HCT116 (cell line): ENCODE results near the gene COG5.

Experiments used
- CBX3 ChIP-seq: IDR thresholded peaks from 2 replicates; pipeline ENCODE4 v1.6.1; 2012; ENCODE audit warnings: low read depth
- EZH2 ChIP-seq: fragments of 200-600 bp; sonication (generic); IDR thresholded peaks from 2 replicates; pipeline ENCODE4 v1.6.1; 2017; ENCODE audit warnings: antibody characterized with exemption, mixed run types
- JUND ChIP-seq: IDR thresholded peaks from 2 replicates; pipeline ENCODE4 v1.6.1; 2012
- POLR2A ChIP-seq: IDR thresholded peaks from 2 replicates; pipeline ENCODE4 v1.7.0; 2011; ENCODE audit warnings: borderline replicate concordance; ENCODE audit not compliant: insufficient read depth, insufficient read length; ENCODE audit errors: extremely low read depth
- POLR2AphosphoS5 ChIP-seq: IDR thresholded peaks from 2 replicates; pipeline ENCODE4 v1.6.1; 2011; ENCODE audit warnings: mild to moderate bottlenecking, low read depth, low read length, moderate library complexity
- RAD21 ChIP-seq: IDR thresholded peaks from 2 replicates; pipeline ENCODE4 v1.6.1; 2012; ENCODE audit warnings: low read depth, mild to moderate bottlenecking
- SIN3A ChIP-seq: IDR thresholded peaks from 2 replicates; pipeline ENCODE4 v1.6.1; 2012; ENCODE audit warnings: low read depth
- TF ChIP-seq, protein P1 (sequence below), 3 experiments: fragments of 200-600 bp in 1 of 3; sonication (generic) in 1 of 3; IDR thresholded peaks in 2 of 3; conservative IDR thresholded peaks in 1 of 3; 2 replicates each; pipeline ENCODE4 v1.5.1; 2012 to 2017; ENCODE audit warnings: low read depth in 2 of 3, low read length in 2 of 3, antibody characterized with exemption in 1 of 3, borderline replicate concordance in 1 of 3, control low read depth in 1 of 3, mild to moderate bottlenecking in 1 of 3, mixed read lengths in 1 of 3, mixed run types in 1 of 3, moderate library complexity in 1 of 3; ENCODE audit not compliant: insufficient read depth in 1 of 3

DNA sequence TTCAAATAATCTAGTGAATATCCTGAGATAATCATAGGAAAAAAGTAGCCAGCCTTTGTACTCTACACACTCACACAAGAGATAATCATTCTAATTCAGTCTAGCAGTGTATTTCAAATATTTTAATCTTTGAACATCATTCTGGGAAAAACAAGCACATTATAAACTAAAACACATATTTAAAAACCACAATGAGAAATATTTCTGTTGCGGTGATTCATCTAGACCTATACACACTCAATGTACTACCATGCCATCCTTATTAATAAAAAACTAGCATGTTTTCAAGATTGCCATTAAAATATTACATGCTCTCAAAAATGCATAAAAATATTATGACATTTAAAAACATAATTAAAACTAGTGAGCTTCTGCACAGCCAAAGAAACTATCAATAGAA lies 11.8 kb downstream of the COG5 start:
- TF ChIP-seq JUND: no peak
- TF ChIP-seq POLR2A: no peak
- TF ChIP-seq, protein P1, sequence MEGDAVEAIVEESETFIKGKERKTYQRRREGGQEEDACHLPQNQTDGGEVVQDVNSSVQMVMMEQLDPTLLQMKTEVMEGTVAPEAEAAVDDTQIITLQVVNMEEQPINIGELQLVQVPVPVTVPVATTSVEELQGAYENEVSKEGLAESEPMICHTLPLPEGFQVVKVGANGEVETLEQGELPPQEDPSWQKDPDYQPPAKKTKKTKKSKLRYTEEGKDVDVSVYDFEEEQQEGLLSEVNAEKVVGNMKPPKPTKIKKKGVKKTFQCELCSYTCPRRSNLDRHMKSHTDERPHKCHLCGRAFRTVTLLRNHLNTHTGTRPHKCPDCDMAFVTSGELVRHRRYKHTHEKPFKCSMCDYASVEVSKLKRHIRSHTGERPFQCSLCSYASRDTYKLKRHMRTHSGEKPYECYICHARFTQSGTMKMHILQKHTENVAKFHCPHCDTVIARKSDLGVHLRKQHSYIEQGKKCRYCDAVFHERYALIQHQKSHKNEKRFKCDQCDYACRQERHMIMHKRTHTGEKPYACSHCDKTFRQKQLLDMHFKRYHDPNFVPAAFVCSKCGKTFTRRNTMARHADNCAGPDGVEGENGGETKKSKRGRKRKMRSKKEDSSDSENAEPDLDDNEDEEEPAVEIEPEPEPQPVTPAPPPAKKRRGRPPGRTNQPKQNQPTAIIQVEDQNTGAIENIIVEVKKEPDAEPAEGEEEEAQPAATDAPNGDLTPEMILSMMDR (IDR thresholded peaks at IDR 0.05 in 2 of 3, conservative IDR thresholded peaks at IDR 0.05 in 1 of 3; ENCODE audit: borderline replicate concordance in 1 of 3, insufficient read depth in 1 of 3, low read depth in 2 of 3, low read length in 2 of 3): no peak
- no peak for TF ChIP-seq RAD21
- no peak for TF ChIP-seq EZH2
- TF ChIP-seq SIN3A: no peak
- no peak for TF ChIP-seq POLR2AphosphoS5
- no peak for TF ChIP-seq CBX3
